Fibroblast of lung (primary cell): ENCODE measurements around the gene CAPN15.

ENCODE experiments used
- EZH2 ChIP-seq: IDR thresholded peaks from 2 replicates; pipeline ENCODE4 v1.5.1; 2012; ENCODE audit warnings: low read length, control low read depth, mild to moderate bottlenecking; ENCODE audit errors: missing control alignments
- TF ChIP-seq, protein P1 (sequence below), 2 donors: IDR thresholded peaks in 1 of 2; conservative IDR thresholded peaks in 1 of 2; 1 replicate in 1 of 2; 2 replicates in 1 of 2; pipeline ENCODE4 v1.5.1; 2011 to 2012; ENCODE audit warnings: low read length in 2 of 2, control low read depth in 1 of 2, inconsistent platforms in 1 of 2, low read depth in 1 of 2, mild to moderate bottlenecking in 1 of 2

DNA sequence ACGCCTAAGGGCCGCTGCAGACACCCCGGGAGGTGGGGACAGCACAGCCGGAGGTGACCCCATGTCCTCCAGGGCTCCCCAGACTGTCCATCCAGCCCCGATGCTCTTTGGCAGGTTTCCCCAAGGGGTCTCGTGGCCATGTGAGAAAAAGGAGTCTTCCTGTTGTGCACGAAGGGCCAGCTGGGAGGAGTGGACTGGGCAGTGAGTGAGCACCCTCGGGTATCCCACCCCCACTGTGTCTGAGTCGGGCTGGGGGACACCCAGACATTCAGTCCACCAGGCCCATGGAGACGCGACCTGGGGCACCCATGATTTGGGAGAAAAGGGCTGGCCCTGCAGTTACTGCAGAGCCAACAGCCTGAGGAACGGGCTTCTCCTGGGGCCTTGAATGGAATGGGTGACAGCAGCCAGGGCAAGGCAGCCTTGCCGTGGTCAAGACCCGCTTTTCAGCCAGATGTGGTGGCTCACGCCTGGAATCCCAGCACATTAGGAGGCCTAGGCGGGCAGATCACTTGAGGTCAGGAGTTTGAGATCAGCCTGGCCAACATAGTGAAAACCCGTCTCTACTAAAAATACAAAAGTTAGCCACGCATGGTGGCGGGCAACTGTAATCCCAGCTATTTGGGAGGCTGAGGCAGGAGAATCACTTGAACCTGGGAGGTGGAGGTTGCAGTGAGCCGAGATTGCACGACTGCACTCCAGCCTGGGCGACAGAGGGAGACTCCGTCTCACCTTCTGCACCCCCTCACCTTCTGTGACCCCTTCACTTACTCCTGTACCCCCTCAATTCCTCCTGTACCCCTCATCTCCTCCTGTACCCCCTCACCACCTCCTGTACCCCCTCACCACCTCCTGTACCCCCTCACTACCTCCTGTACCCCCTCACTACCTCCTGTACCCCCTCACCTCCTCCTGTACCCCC lies 24.1 kb upstream of the CAPN15 start:
- TF ChIP-seq EZH2 = no peak
- TF ChIP-seq, protein P1, sequence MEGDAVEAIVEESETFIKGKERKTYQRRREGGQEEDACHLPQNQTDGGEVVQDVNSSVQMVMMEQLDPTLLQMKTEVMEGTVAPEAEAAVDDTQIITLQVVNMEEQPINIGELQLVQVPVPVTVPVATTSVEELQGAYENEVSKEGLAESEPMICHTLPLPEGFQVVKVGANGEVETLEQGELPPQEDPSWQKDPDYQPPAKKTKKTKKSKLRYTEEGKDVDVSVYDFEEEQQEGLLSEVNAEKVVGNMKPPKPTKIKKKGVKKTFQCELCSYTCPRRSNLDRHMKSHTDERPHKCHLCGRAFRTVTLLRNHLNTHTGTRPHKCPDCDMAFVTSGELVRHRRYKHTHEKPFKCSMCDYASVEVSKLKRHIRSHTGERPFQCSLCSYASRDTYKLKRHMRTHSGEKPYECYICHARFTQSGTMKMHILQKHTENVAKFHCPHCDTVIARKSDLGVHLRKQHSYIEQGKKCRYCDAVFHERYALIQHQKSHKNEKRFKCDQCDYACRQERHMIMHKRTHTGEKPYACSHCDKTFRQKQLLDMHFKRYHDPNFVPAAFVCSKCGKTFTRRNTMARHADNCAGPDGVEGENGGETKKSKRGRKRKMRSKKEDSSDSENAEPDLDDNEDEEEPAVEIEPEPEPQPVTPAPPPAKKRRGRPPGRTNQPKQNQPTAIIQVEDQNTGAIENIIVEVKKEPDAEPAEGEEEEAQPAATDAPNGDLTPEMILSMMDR (conservative IDR thresholded peaks at IDR 0.05 in 1 of 2, IDR thresholded peaks at IDR 0.05 in 1 of 2; ENCODE audit: low read depth in 1 of 2, low read length in 2 of 2) = no peak
